Measurements from ENCODE around the gene SHISA2. TPM values are rescaled to one million over a fixed set of nuclear protein-coding genes. Genes with fewer than 3 reads are reported as not detected.

Gene SHISA2
- total RNA-seq, 3 donors from 2014 or later (not counting 1 experiment from before 2014, with no cell fraction given), result 0.11 TPM; not detected in 2

GRCh38 chr13:26011996-26012821 is 39.6 kb downstream of the SHISA2 start:
- peaks cover 0 to 6% of the 10 kb centered on the region in 2 donors for H3K4me1 Mint-ChIP-seq
- peak overlapping the region; percentile 43 for H3K4me3 ChIP-seq (ENCODE audit: low read length)
- no peaks in the 10 kb centered on the region for H3K36me3 ChIP-seq (ENCODE audit: control insufficient read depth, insufficient read depth, low read length)
- no peak for TF ChIP-seq CTCF (IDR thresholded peaks at IDR 0.05)
- ATAC-seq (peak; percentile 82 to 94 (median 93)), DNase-seq (peak; percentile 23 to 86)
- H3K27me3 ChIP-seq (ENCODE audit: control insufficient read depth, insufficient read depth, low read length), result no peaks in the 10 kb centered on the region
- WGBS (ENCODE audit: insufficient coverage), result 17% methylated on average over 53 of the region's 53 CpGs
- H3K27me3 Mint-ChIP-seq (ENCODE audit: low read depth in 2 of 2), result peaks cover 10 to 16% of the 10 kb centered on the region in 2 donors
- peak overlapping the region; percentile 65 for H3K4me3 Mint-ChIP-seq
- H3K9me3 Mint-ChIP-seq, result no peaks in the 10 kb centered on the region
- H3K9me3 ChIP-seq (ENCODE audit: control insufficient read depth, insufficient read depth, low read length), result no peaks in the 10 kb centered on the region
- H3K27ac Mint-ChIP-seq, result peak overlapping the region in 1 of 2 donors; percentile 86
- H3K36me3 Mint-ChIP-seq, result no peaks in the 10 kb centered on the region
- no peak overlapping the region for H3K27ac ChIP-seq (ENCODE audit: low read length)
- peaks cover 8% of the 10 kb centered on the region for H3K4me1 ChIP-seq (ENCODE audit: control insufficient read depth, insufficient read depth, low read length)
- intact Hi-C loops (cut with micrococcal nuclease), result no loop called here

- ATAC-seq, result no peak
- Histone ChIP-seq H3K4me1 (ENCODE audit: control insufficient read depth, insufficient read depth, low read length) (peaks cover 8% of the 10 kb centered on the region), H3K4me3 (ENCODE audit: low read length) (no peak overlapping the region), H3K36me3 (ENCODE audit: control insufficient read depth, insufficient read depth, low read length) (no peaks in the 10 kb centered on the region), H3K27me3 (ENCODE audit: control insufficient read depth, insufficient read depth, low read length) (no peaks in the 10 kb centered on the region), H3K9me3 (ENCODE audit: control insufficient read depth, insufficient read depth, low read length) (no peaks in the 10 kb centered on the region), H3K27ac (ENCODE audit: low read length) (no peak overlapping the region)
- Mint-ChIP-seq H3K27me3 (ENCODE audit: low read depth in 2 of 2) (peaks cover 11 to 18% of the 10 kb centered on the region in 2 donors), H3K27ac (no peak overlapping the region), H3K4me1 (peaks cover 0 to 6% of the 10 kb centered on the region in 2 donors), H3K4me3 (peak overlapping the region; percentile 25), H3K36me3 (no peaks in the 10 kb centered on the region), H3K9me3 (no peaks in the 10 kb centered on the region)
- 98% methylated on average over 4 of the region's 4 CpGs for WGBS (ENCODE audit: insufficient coverage)
- intact Hi-C loops (cut with micrococcal nuclease), result no loop called here
- DNase-seq, result no peak
- no peak for TF ChIP-seq CTCF (IDR thresholded peaks at IDR 0.05)
Measured at GRCh38 chr13:26011208-26011573, 40.6 kb downstream of the SHISA2 start.

- Mint-ChIP-seq H3K27me3 (ENCODE audit: low read depth in 2 of 2) (peaks cover 11 to 18% of the 10 kb centered on the region in 2 donors), H3K4me1 (peaks cover 0 to 6% of the 10 kb centered on the region in 2 donors), H3K27ac (no peak overlapping the region), H3K9me3 (no peaks in the 10 kb centered on the region), H3K4me3 (no peak overlapping the region), H3K36me3 (no peaks in the 10 kb centered on the region)
- WGBS (ENCODE audit: insufficient coverage), result 89% methylated on average over 13 of the region's 13 CpGs
- H3K9me3 ChIP-seq (ENCODE audit: control insufficient read depth, insufficient read depth, low read length), result no peaks in the 10 kb centered on the region
- peaks cover 8% of the 10 kb centered on the region for H3K4me1 ChIP-seq (ENCODE audit: control insufficient read depth, insufficient read depth, low read length)
- no peak for ATAC-seq
- H3K4me3 ChIP-seq (ENCODE audit: low read length), result no peak overlapping the region
- H3K27ac ChIP-seq (ENCODE audit: low read length), result no peak overlapping the region
- no peaks in the 10 kb centered on the region for H3K36me3 ChIP-seq (ENCODE audit: control insufficient read depth, insufficient read depth, low read length)
- DNase-seq, result no peak
- intact Hi-C loops (cut with micrococcal nuclease), result no loop called here
- H3K27me3 ChIP-seq (ENCODE audit: control insufficient read depth, insufficient read depth, low read length), result peaks cover 2% of the 10 kb centered on the region
- no peak for TF ChIP-seq CTCF (IDR thresholded peaks at IDR 0.05)
Measured at GRCh38 chr13:26010487-26011207, 41.2 kb downstream of the SHISA2 start.

Measured in natural killer cell (primary cell).